AG04449 (cell line): Measurements from ENCODE around the gene HSPH1.
"Not testable (repeated sequence)": the region's sequence is repeated elsewhere in the genome, so short reads cannot be mapped to it uniquely, and the experiment has no call there.

Experiments used
- CTCF ChIA-PET: fragments of 350-600 bp; formaldehyde crosslinking; extraction: SDS; loops from one replicate; lab custom pipeline; 2021; ENCODE audit warnings: antibody characterized with exemption; lab: Yijun Ruan, JAX
- POLR2A ChIA-PET: fragments of 400-600, 350-600 bp; formaldehyde crosslinking; extraction: SDS; loops from one replicate; lab custom pipeline; 2020; ENCODE audit warnings: antibody characterized with exemption, inconsistent platforms; lab: Yijun Ruan, JAX
- DNase-seq: peaks from one replicate; pipeline ENCODE4 v3.0.0-alpha.2; 2010; ENCODE audit warnings: low read depth, low spot score
- H3K4me3 ChIP-seq: 2 replicates; pipeline ENCODE4 v1.5.1; 2011; ENCODE audit warnings: low read depth, mild to moderate bottlenecking, control low read depth, low read length
- TF ChIP-seq, protein P1 (sequence below): IDR thresholded peaks from one replicate; pipeline ENCODE4 v1.5.1; 2011; ENCODE audit warnings: mild to moderate bottlenecking, moderate library complexity, low read length, control low read depth, inconsistent platforms; ENCODE audit not compliant: insufficient read depth; ENCODE audit errors: missing control alignments

Gene HSPH1

DNA sequence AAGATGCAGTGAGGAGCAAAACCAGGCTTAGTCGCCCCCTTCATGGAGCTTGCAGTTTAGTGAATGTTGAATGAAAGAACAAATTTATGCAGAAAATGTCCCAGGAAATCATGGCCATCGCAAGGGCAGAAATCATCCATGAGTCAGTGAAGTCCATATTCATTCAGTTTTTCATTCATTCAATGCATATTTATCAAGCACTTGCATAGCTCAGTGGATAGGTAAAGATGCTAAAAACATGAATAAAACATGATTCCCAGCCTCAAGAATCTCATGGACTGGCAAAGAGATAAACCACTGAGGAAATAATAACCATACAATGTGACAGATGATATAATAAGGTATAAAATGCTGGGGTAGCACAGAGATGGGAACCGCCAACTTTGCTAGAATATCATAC, 58.8 kb downstream of the HSPH1 start:
- TF ChIP-seq, protein P1, sequence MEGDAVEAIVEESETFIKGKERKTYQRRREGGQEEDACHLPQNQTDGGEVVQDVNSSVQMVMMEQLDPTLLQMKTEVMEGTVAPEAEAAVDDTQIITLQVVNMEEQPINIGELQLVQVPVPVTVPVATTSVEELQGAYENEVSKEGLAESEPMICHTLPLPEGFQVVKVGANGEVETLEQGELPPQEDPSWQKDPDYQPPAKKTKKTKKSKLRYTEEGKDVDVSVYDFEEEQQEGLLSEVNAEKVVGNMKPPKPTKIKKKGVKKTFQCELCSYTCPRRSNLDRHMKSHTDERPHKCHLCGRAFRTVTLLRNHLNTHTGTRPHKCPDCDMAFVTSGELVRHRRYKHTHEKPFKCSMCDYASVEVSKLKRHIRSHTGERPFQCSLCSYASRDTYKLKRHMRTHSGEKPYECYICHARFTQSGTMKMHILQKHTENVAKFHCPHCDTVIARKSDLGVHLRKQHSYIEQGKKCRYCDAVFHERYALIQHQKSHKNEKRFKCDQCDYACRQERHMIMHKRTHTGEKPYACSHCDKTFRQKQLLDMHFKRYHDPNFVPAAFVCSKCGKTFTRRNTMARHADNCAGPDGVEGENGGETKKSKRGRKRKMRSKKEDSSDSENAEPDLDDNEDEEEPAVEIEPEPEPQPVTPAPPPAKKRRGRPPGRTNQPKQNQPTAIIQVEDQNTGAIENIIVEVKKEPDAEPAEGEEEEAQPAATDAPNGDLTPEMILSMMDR, result no peak
- no peak overlapping the region for H3K4me3 ChIP-seq
- no peak for DNase-seq
- POLR2A ChIA-PET, result no interaction called here
- CTCF ChIA-PET, result no interaction called here

DNA sequence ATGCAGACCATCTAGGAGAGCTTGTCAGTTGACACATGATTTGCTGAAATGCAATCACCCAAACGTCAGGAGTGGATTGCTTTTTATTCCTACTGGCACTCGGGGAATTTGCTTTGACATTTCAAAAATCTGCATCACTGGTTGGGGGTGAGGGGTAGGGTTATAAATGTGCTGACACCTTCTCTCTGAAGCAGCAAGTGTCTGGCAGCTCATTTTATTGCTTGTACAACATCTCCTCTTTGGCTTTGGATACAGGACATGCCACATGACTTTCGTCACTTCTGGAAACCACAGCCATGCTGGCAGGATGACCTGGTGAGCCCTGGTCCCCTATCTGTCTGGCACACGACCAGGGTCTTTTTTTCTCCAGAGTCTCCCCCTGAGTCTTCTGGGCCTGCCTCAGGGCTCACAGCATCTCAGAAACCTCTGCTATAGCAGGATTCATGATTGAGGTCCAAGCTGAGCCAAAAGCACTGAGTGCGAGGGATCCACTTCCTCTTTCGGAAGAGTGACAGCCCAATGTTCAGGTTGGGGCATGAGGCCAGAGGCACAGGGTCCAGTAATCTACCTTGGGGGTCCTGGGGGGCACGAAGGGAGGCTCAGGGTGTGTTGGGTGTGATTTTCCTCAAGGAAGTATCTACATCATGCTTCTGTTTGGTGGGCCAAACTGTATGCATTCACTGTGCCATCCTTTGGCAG, 60.1 kb downstream of the HSPH1 start:
- ChIA-PET POLR2A (no interaction called here), CTCF (interaction anchor here (0.7 to 1.2 kb wide), 2 partner anchors 10 kb away, joined by 3 read pairs; no protein-coding TSS in a partner anchor)
- TF ChIP-seq, protein P1, result no peak
- H3K4me3 ChIP-seq, result no peak overlapping the region
- DNase-seq, result no peak

DNA sequence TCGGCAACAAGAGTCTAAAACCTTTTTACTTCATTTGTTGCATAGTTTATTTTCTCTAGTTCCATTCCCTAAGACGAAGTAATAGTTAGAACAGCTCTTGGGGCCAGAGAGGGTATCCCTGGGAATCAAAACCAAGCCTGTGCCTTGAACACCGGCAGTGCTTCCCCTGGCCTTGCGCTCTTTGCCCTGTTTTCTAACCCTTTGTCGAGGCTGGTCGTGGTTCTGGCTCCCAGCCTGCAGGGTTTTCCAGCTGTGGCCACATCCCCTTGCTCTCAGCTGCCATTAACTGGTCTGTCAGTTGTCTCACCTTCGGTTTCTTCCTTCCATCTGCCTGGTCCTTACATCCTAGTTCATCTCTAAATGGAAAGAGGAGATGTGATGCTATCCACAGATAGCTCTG, 61.0 kb downstream of the HSPH1 start:
- ChIA-PET POLR2A (no interaction called here), CTCF (interaction anchor here (0.7 to 1.2 kb wide), 2 partner anchors 10 to 11 kb away, joined by 3 read pairs; no protein-coding TSS in a partner anchor)
- TF ChIP-seq, protein P1, result no peak
- DNase-seq, result no peak
- no peak overlapping the region for H3K4me3 ChIP-seq

DNA sequence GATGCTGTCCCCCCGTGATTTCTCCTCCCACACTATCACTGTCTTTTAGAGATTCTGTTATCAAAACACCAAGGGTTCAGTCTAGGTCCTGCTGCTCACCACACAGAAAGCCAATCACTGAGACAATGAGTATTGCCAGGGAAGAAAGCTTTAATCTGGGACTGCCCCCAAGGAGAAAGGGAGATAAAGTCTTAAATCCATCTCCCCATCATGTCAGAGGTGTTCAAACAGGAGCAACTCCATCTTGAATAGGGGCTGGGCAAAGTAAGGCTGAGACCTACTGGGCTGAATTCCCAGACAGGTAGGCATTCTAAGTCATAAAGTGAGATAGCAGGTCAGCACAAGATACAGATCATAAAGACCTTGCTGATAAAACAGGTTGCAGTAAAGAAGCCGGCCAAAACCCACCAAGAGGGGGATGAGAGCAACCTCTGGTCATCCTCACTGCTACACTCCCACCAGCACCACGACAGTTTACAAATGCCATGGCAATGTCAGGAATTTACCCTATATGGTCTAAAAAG, 63.7 kb downstream of the HSPH1 start:
- CTCF ChIA-PET, H3K4me3 ChIP-seq, DNase-seq, POLR2A ChIA-PET: not testable (repeated sequence)

DNA sequence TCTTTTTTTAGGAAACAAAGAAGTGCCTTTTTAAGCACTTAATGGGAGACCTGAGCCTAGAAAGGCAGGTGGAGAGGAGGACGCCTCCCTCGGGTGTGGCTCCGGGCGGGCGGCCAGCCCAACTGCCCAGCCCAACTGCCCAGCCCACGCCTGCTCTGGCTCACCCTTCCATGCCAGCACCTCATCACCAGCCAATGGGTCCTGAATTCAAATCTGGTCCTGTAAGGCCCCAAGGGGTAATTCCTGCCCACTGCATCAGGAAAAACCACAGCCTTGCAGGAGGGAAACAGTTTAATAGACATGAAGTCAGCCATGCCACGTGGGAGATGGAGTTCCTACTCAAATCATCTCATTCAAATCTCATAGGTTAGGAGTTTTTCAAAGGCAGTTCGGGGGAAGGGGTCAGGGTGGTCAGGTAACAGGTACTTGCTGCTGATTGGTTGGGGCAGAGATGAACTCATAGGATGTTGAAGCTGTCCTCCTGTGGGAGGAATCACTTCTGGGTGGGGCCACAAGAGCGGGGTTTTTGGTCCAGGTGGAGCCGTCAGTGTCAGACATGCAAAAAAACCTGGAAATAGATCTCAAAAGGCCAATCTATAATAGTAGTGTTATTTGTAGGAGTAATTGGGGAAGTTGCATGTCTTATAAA, 64.9 kb downstream of the HSPH1 start:
- DNase-seq, result no peak
- TF ChIP-seq, protein P1, result no peak
- ChIA-PET POLR2A (no interaction called here), CTCF (no interaction called here)
- no peak overlapping the region for H3K4me3 ChIP-seq

DNA sequence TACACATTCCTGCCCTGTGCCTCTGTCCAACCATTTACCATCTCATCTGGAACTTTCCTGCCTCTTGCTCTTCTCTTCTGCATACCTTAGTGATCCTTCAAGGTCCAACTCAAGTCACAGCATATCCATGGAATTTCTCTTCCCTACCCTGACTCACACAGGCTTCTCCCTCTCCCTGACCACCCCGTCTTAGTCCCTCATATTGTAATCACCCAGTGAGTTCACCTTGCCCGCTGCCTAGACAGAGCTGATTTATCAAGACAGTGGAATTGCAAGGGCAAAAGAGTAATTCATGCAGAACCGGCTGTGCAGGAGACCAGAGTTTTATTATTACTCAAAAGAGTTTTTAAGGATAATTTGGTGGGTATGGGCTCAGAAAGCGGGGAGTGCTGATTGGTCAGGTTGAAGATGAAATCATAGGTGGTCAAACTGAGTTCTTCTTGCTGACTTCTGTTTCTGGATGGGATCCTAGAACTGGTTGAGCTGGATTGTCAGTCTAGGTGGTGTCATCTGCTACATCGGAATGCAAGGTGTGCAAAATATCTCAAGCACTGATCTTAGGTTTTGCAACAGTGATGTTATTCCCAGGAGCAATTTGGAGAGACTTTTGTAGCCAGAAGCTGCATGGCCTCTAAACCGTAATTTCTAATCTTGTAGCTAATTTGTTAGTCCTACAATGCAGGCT, 67.2 kb downstream of the HSPH1 start:
- no peak overlapping the region for H3K4me3 ChIP-seq
- no peak for DNase-seq
- CTCF ChIA-PET, result no interaction called here
- TF ChIP-seq, protein P1, result no peak
- POLR2A ChIA-PET, result no interaction called here
